Fibroblast of skin of left biceps (primary cell): ENCODE data around the gene FBXW7.
"Not testable (repeated sequence)": the region's sequence is repeated elsewhere in the genome, so short reads cannot be mapped to it uniquely, and the experiment has no call there.

Experiments used
- DNase-seq, 2 experiments: peaks; one replicate each; pipeline ENCODE4 v3.0.0-alpha.2; 2013; ENCODE audit warnings: low read depth in 2 of 2

Gene FBXW7

GRCh38 chr4:152535903-152536544, at the start of gene FBXW7:
TSS of gene FBXW7 (minus strand) at chr4:152536092. CDS start at chr4:152411803, 124,289 bp downstream.
- DNase-seq: peak; percentile 96 to 98

- DNase-seq: no peak
Observed at GRCh38 chr4:152585023-152585441, 49.1 kb upstream of the FBXW7 start.

DNA sequence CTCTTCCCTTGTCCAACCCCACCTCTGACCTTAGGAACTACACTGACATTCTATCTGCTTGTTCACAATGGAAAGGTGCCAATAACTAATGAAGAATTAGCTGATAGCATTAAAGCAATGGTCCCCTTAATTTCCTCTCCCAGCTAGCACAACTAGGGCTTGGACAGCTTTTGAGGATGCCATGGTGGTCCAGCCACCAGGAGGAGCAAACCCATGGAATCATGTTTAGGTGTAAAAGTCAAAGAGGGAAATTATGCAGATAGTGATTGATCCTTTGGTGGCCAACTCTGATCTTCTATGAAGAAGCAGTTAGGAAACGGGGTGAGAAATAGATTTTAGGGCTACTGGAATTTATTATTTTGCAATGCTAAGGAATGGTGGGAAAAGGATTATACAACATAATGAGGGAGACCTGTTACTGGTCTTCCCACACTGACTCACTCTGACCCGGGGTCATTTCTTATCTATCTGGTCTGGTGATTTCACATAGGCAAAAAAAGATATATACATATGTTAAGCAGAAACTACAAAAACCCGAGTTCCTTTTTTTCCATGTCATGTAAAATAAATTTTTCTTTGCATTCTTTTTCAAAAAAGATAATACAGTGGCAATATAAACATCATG, 45.8 kb upstream of the FBXW7 start:
- no peak for DNase-seq

DNA sequence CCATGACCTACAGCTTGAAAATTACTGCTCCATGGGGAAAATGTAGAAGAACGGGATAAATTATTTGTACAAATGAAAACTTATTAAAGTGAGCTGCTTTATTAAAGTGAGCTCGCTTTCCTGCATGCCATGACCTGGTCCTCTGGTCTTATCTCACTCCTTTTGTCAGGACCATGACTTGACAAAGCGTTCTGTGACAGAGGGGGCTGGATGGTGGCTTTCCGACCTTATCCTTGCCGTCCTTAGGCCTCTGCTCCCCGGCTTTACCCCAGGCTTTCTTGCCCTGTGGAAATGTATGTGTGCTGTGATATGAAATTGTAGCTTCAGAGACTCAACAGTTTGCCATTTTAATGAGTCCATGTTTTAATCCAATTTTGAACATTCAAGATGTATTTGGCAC, 44.0 kb upstream of the FBXW7 start:
- no peak for DNase-seq

GRCh38 chr4:152579107-152579764, 43.3 kb upstream of the FBXW7 start:
- no peak for DNase-seq

DNA sequence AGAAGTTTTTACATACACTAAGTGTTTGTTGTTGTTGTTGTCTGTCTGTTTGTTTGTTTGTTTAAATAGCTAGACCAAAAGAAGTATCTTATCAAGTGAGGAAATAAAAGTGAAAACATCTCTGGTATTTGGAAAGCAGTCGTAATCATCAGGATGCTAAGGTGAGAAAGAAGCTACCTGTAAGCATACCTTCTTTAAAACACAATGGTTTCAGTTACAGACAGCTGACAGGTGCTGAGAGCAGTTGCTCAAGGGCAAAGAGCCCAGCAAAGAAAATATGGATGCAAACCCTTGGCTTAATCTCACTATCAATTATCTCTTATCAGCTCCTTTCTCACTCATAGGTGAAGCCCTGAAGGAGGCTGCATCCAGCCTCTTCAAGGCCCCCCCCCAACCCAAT, 42.8 kb upstream of the FBXW7 start:
- no peak for DNase-seq

- DNase-seq: no peak
Observed at GRCh38 chr4:152577708-152578396, 42.0 kb upstream of the FBXW7 start.

DNA sequence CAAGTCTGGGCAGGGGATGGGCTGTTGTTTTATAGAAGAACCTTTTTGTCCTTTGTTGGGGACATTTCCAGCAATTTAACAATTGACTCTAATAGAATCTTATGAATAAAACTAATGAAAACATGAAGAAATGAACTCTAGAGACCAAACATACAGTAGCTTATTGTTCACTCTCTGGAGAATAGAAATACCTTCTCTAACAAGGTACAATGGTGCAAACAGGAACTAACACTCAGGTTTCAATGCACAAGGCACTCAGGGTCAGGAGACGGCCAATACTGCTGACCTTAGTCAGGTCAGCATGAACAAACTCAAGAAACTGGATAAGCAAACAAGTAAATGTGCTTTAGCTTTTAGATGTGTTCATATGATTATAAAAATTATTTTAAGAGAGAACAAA, 39.6 kb upstream of the FBXW7 start:
- no peak for DNase-seq

DNA sequence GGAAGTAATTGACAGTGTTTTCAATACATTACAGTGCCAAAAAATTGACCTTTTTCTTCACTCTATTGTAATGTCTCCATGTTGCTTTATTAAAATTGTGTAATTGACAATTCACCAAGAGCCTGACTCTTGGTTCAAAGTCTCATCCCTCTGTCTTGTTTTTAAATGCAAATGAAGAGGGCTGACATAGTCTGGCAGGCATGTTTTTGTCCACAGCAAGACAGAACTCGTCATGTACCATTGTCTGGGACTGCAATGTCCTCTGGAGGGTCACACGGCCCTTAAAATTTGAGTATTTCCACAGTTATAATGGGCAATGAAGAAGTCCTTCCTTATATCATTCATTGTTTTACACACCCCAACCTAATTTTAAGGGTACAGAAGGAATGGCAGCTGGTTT, 38.0 kb upstream of the FBXW7 start:
- DNase-seq: no peak

- peak in 1 of 2 experiments; percentile 11 for DNase-seq
Observed at GRCh38 chr4:152572417-152573086, 36.7 kb upstream of the FBXW7 start.

DNA sequence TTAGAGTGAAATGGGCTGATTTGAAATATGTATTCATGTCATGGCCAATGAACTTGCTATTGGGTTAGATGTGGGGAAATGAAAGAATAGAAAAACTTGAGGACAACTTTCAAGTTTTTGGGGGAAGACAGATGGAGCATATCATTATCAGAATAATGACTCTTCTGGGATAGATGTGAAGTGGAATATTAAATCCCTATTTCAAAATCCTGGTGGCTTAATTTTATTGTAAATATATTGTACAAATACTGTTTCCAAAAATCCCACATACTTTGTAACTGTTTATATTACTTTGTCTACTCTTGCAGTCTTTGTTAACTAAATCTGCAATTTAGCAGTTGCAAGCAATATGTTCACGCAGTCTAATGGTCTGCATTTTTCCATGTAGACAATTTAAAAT, 35.9 kb upstream of the FBXW7 start:
- DNase-seq: no peak

DNA sequence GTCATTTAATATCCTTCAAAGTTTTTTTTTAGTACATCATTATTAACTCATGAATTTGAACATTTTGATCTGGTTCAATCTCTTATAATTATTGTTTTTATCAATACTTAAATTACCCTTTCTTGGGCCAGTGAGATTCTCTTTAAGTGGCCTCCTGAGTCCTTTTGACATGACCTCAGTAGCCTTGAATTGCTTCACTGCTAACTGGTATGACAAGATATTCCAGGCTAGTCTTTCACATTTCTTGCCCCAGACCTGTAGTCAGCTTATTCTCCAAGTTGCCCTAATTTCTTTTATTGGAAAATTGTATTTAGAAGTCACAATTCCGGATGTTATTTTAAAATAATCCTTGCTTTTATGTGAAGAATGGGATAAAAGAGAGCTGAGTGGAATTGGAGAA, 35.4 kb upstream of the FBXW7 start:
- DNase-seq: no peak

DNA sequence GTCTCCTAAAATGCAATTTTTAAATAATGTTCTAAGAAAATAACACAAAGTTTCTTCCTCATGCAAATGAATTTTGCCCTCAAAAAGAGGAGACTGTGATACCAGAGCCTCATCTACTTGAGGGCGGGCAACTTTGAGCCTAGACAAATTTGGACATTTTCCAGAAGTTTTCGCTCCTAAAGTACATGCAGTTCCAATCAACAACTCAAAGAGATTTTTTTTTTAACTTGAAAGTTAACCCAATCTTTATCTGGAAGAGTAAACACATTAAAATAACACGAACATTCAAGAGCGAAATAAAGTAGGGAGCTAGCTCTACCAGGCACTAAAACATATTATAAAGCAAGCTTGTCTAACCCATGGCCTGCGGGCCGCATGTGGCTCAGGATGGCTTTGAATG, 29.4 kb upstream of the FBXW7 start:
- no peak for DNase-seq

DNA sequence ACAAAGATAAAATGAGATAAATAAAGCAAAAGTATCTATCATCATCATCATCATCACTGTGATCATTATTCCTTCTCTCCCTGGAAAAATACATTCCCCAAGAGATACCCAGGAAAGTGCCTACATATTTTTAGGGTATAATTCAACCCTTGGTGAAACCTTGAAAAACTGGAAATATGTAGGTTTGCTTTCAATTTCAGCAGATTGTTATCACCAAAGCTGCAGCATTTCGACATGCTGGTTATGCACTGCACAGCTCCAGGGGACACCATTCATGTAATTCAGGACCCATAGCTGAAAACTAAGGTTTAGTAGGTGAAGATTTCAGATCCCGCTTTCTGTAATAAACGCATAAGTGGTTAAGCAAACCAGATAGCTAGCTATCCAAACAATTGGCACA, 28.4 kb upstream of the FBXW7 start:
- no peak for DNase-seq

DNA sequence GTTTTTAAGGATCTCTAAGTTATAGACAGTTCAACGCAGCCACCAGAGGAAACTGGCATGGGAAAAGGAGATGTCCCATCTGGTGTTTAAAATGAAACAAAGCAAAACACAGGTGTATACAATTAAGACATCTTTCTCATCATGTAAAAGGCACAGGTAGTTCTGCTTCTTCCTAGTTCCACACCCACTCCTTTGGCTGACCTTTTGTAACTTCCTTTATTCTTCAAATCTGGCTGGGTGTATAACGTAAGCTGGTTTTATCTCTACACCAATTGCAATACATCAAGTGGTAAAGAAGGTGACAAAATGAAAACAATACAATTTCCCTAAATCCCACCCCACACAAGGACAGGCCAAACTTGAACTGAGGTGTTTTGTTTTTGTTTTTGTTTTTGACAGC, 27.3 kb upstream of the FBXW7 start:
- DNase-seq: no peak

- no peak for DNase-seq
Observed at GRCh38 chr4:152559641-152560040, 23.7 kb upstream of the FBXW7 start.

GRCh38 chr4:152558396-152558795, 22.5 kb upstream of the FBXW7 start:
- no peak for DNase-seq

GRCh38 chr4:152556834-152557233, 20.9 kb upstream of the FBXW7 start:
- no peak for DNase-seq

GRCh38 chr4:152556283-152556682, 20.4 kb upstream of the FBXW7 start:
- no peak for DNase-seq

GRCh38 chr4:152554742-152555141, 18.9 kb upstream of the FBXW7 start:
- no peak for DNase-seq

GRCh38 chr4:152550687-152551086, 14.8 kb upstream of the FBXW7 start:
- not testable (repeated sequence) for DNase-seq

GRCh38 chr4:152545088-152545487, 9.2 kb upstream of the FBXW7 start:
- DNase-seq: no peak
